Smooth muscle cell (in vitro differentiated cells): ENCODE data around the gene PERCC1. TPM values are rescaled to one million over a fixed set of nuclear protein-coding genes. Genes with fewer than 3 reads are reported as not detected.

Experiments used
- DNase-seq: peaks from one replicate; lab custom pipeline; 2025; ENCODE audit not compliant: unreplicated experiment; lab: John Stamatoyannopoulos, UW
- H2AFZ ChIP-seq: fragments of 200-600 bp; sonication (generic); 2 replicates; pipeline ENCODE4 v1.6.0; 2016; ENCODE audit warnings: antibody characterized with exemption, low read depth, mild to moderate bottlenecking
- H3F3A ChIP-seq: fragments of 200-600 bp; sonication (generic); 2 replicates; pipeline ENCODE4 v1.6.0; 2017; ENCODE audit warnings: antibody characterized with exemption, low read depth
- H3K27ac ChIP-seq: fragments of 200-600 bp; sonication (generic); 2 replicates; pipeline ENCODE4 v1.5.1; 2016; ENCODE audit warnings: low read depth, mild to moderate bottlenecking
- H3K27me3 ChIP-seq: fragments of 200-600 bp; sonication (generic); 2 replicates; pipeline ENCODE4 v1.6.1; 2016; ENCODE audit warnings: low read depth, mild to moderate bottlenecking
- H3K36me3 ChIP-seq: fragments of 200-600 bp; sonication (generic); 2 replicates; pipeline ENCODE4 v1.5.1; 2016; ENCODE audit warnings: low read depth
- H3K4me1 ChIP-seq: fragments of 200-600 bp; sonication (generic); 2 replicates; pipeline ENCODE4 v1.5.1; 2016; ENCODE audit warnings: low read depth
- H3K4me2 ChIP-seq: fragments of 200-600 bp; sonication (generic); 2 replicates; pipeline ENCODE4 v1.6.0; 2016; ENCODE audit warnings: mild to moderate bottlenecking
- H3K4me3 ChIP-seq: fragments of 200-600 bp; sonication (generic); 2 replicates; pipeline ENCODE4 v1.5.1; 2016; ENCODE audit warnings: mild to moderate bottlenecking
- H3K79me2 ChIP-seq: fragments of 200-600 bp; sonication (generic); 2 replicates; pipeline ENCODE4 v1.6.0; 2016; ENCODE audit warnings: low read depth, mild to moderate bottlenecking
- H3K9ac ChIP-seq: fragments of 200-600 bp; sonication (generic); 2 replicates; pipeline ENCODE4 v1.6.0; 2016; ENCODE audit warnings: low read depth
- H3K9me3 ChIP-seq: fragments of 200-600 bp; sonication (generic); replicated peaks from 2 replicates; pipeline ENCODE4 v1.5.1; 2016; ENCODE audit warnings: low read depth
- H4K20me1 ChIP-seq: fragments of 200-600 bp; sonication (generic); 2 replicates; pipeline ENCODE4 v1.6.0; 2016; ENCODE audit warnings: low read depth
- CTCF ChIP-seq: fragments of 200-600 bp; sonication (generic); IDR thresholded peaks from 2 replicates; pipeline ENCODE4 v1.5.1; 2017; ENCODE audit warnings: borderline replicate concordance, mild to moderate bottlenecking, antibody characterized with exemption; ENCODE audit not compliant: insufficient read depth, poor library complexity, severe bottlenecking
- WGBS: methylation state at CpG from one replicate; pipeline ENCODE4 v1.1.7; 2016; ENCODE audit warnings: low lambda C conversion rate; 5-methylcytosine and 5-hydroxymethylcytosine counted together
- polyA plus RNA-seq: library from polyadenylated mRNA; unstranded; fragments of >200 nt; fragmentation: Nextera tagmentation; extraction: Ambion mirVana; gene quantifications from 2 replicates; pipeline ENCODE4 v1.2.1, GENCODE V29; 2016
- total RNA-seq: library from RNA; depleted of rRNA; stranded (reverse); fragments of >200 nt; gene quantifications from 2 replicates; pipeline ENCODE4 v1.2.3, GENCODE V29; 2014

Gene PERCC1
- total and polyA plus RNA-seq, 2 experiments from 2014 or later: not detected

DNA sequence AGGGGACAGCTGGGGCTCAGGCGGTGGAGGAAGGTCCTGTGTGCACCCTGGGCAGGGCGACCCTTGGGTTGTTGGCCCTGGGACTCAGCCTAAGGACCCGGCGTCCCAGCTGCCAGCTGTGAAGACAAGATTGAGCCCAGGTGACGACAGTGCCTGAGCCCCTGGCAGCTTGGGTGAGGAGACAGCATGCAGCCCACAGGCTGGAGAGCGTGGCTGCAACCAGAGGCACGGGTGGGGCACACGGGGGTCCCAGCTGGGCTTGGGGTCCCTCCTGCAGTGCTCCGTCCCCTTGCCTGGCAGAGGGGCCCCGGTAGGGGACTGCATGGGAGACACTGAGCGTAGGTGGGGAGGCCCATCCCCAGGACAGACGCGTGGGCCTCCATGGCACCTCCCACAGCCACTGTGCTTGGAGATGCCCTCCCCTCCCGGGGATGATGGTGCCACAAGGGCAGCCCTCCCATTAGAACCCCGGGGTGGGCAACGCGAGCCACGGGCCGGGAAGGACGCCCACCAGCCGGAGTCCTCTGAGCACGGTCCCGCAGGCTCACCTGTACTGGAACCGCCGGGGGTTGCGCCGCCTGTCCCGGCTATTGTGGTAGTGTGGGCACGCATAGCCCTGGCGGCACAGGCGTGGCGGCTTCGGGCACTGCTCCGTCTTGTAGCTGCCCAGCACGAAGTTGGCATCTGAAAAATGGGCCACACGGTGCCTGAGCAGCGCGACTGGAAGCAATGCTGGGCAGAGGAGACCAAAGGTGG lies 31.9 kb upstream of the PERCC1 start:
- Histone ChIP-seq H3K9ac (no peak overlapping the region), H3K27ac (no peak overlapping the region), H3K79me2 (no peaks in the 10 kb centered on the region), H3K27me3 (no peaks in the 10 kb centered on the region), H3F3A (no peaks in the 10 kb centered on the region), H3K4me2 (no peak overlapping the region), H4K20me1 (no peaks in the 10 kb centered on the region), H2AFZ (no peak overlapping the region), H3K4me1 (no peaks in the 10 kb centered on the region), H3K9me3 (no peaks in the 10 kb centered on the region), H3K36me3 (no peaks in the 10 kb centered on the region), H3K4me3 (no peak overlapping the region)
- DNase-seq: no peak
- TF ChIP-seq CTCF: no peak
- 95% methylated on average over 35 of the region's 38 CpGs for WGBS

- H3K9ac ChIP-seq: no peak overlapping the region
- no peak overlapping the region for H3K27ac ChIP-seq
- no peaks in the 10 kb centered on the region for H3K27me3 ChIP-seq
- no peaks in the 10 kb centered on the region for H4K20me1 ChIP-seq
- TF ChIP-seq CTCF: no peak
- no peaks in the 10 kb centered on the region for H3K79me2 ChIP-seq
- no peaks in the 10 kb centered on the region for H3K4me1 ChIP-seq
- no peaks in the 10 kb centered on the region for H3K9me3 ChIP-seq
- no peaks in the 10 kb centered on the region for H3F3A ChIP-seq
- WGBS: 93% methylated on average over 28 of the region's 29 CpGs
- no peak overlapping the region for H2AFZ ChIP-seq
- H3K4me3 ChIP-seq: no peak overlapping the region
- H3K4me2 ChIP-seq: no peak overlapping the region
- no peak for DNase-seq
- no peaks in the 10 kb centered on the region for H3K36me3 ChIP-seq
These were observed 29.7 kb upstream of the PERCC1 start for GRCh38 chr16:1401061-1401757.

DNA sequence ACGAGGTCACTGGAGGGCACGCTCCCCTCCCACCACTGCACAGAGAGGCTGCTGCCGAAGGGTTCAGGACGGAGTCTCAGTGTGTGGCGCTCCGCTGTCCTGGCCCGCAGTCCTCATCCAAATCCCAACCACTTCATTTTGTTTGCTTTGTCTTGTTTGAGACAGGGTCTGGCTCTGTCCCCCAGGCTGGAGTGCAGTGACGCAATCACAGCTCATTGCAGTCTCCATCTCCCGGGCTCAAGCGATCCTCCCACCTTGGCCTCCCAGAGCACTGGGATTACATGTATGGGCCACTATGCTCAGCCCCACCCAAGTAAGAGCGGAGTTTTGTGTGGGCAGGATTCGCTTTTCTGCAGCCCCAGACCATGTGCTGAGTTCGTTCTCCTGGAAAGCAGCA lies 29.1 kb upstream of the PERCC1 start:
- no peaks in the 10 kb centered on the region for H3K27me3 ChIP-seq

More for the DNA sequence above, 29.1 kb upstream of the PERCC1 start:
- Histone ChIP-seq H2AFZ (no peak overlapping the region), H3K79me2 (no peaks in the 10 kb centered on the region), H3K4me1 (no peaks in the 10 kb centered on the region), H3K9ac (no peak overlapping the region), H3K9me3 (no peaks in the 10 kb centered on the region), H3K27ac (no peak overlapping the region), H3K36me3 (no peaks in the 10 kb centered on the region), H3F3A (no peaks in the 10 kb centered on the region), H3K4me2 (no peak overlapping the region), H3K4me3 (no peak overlapping the region), H4K20me1 (no peaks in the 10 kb centered on the region)
- no peak for DNase-seq
- no peak for TF ChIP-seq CTCF
- WGBS: 94% methylated on average over 13 of the region's 13 CpGs
